GM18507 (cell line): ENCODE data around the gene POC1B.

Experiments
- DNase-seq: peaks from one replicate; pipeline ENCODE4 v3.0.0; 2011; ENCODE audit warnings: low read depth; ENCODE audit not compliant: insufficient read length; ENCODE audit errors: extremely low spot score
- FAIRE-seq: peaks from 2 replicates; lab custom pipeline; 2011; peaks lifted over from hg19 to GRCh38; lab: Jason Lieb, UNC

Gene POC1B

DNA sequence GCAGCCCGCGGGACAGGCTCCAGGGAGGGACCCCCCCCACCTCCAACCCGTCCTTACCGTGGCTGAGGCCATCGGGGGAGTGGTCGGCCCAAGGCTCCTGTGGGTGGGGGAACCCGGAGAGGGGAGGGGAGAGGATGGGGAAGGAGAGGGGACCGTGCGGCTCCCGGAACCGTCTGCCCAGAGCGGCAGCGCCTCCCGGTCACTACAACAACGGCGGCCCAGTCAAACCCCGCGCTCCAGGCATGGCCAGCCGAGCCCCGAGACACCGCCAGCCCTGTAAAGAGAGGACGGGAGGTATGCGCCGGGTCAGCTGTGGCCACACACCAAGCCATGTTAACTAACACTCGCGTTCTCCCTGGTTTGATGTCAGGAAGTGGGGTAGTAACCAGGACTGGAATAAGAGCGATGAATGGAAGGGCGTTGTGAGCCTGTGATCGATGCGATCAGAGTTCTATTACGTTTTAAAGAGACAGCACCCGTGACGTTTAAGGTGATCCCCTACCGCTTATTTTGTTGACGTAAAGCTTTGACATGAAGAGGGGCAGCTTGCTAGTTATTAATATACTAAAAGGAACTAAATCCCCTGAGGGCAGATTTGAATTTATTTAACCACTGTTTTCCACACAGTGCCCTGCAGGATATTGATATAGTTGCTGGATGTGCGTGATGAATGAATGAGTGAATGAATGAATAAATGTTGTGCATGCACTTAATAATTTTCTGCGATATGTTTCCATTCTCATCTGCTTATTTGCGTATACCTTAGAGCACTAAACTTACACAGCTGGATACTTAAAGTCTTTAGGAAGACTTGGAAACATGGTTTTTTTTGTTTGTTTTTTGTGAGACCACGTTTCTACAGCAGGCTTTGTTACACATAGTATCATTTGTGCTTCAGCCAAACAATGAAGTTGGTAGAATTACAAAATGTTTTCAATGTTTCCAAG, at the start of gene POC1B:
TSS of gene POC1B (minus strand) at position 224 of the 947 bp plus-strand sequence. CDS start at position 72, 152 bp downstream.
- DNase-seq (peak; percentile 71), FAIRE-seq (peak; percentile 67)

DNA sequence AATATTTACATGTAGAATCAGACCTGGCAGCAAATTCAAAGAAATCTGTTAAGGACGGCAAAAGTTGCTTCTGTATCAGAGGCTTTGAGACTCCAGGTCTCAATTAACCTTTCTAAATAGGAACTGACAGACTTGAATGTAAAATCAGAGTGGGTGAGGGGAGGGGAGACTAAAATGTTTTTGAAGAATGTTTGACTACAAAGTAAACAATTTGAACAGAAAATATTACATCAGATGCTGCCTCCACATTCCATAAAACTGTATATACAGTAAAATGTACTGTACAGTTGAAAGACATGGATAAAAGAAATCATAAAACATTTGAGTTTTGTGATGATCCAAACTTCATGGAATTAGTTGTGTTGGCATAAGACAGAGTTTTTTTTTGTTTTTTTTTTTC, 49.5 kb upstream of the POC1B start:
- DNase-seq = no peak
- no peak for FAIRE-seq

- FAIRE-seq (no peak), DNase-seq (no peak)
Measured at GRCh38 chr12:89574736-89575208, 48.9 kb upstream of the POC1B start.

DNA sequence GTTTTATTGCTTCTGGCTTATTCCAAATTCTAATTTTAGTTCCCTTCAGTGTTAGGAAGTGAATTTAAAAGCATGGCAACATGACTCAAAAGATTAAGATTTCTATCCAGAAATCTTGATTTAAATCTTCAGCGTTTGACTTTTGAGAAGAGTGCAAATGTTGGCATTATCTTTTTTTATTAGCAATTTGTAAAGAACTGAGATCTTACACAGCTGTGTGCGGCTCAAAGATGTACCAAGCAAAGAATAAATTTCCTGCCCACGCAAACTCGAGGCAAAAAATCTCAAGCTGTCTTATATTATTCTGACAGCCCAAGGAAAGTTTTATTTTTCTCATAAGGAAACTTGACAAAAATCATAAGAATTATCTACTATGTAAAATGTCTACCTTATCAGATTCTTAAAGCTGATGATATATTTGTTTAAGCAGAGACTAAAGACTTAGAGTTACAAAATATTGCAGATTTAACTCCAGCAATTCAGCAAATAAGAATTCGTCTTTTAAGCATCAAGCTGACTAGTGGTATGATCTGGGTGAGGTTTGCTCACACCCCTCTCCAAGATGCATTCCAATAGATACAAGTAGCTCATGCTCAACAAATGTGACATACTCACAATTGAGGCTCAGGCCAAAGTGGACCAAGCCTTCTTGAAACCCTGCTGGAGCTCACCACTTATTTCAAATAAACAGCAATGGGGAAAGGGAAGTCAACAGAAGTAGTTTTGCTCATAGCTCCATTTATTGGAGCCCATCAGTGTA, 47.4 kb upstream of the POC1B start:
- no peak for DNase-seq
- no peak for FAIRE-seq

DNA sequence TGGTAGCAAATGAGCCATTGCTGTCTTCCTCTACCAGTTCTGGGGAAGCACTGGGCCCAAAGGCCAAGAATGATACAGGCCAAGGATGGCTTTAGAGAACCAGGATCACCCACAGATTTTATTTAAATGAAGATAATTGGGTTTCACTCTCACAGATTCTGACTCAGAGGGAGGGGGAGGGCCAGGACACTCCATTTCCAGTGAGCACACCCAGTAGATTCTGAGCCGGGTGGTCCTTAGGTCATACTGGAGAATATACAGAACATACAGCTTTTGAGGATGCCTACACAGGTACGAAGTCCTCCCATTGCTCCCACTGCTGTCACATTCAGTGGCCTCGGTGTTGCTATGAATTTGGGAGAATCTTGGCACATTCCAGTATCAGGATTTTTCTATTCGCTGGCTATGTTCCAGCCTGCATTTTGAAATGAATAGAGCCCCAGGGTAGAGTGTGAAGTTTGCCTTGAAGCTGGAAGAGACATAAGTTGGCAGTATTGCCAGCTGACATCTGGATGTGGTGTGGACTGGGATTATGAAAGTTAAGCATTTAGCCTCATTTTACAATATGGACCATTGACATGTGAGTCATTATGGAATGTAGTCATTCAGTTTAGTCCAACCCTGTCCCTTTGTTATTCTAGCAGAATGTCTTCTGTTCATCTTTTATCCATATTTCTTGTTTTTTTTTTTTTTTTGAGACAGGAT, 45.8 kb upstream of the POC1B start:
- FAIRE-seq (no peak), DNase-seq (no peak)

DNA sequence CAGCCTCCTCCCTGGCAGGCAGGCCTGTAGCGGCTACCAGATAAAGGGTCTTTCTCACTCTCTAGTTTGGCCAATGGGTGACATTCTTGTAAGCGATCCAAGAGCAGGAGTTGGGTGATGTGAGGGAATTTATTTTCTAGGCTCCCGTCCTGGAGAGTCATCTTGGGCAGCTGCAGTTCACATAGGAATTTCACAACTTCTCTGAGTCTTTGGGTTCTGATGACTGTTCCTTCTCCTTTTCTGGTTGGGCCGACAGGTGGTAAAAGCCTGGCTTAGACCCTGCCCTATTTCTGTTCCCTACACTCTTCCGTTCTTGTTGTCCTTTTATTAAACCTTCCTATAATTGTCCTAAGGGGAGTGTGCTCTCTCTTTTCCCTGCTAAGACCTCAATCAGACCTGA, 42.6 kb upstream of the POC1B start:
- DNase-seq (no peak), FAIRE-seq (no peak)

- FAIRE-seq (no peak), DNase-seq (no peak)
Measured at GRCh38 chr12:89567691-89568239, 41.9 kb upstream of the POC1B start.

DNA sequence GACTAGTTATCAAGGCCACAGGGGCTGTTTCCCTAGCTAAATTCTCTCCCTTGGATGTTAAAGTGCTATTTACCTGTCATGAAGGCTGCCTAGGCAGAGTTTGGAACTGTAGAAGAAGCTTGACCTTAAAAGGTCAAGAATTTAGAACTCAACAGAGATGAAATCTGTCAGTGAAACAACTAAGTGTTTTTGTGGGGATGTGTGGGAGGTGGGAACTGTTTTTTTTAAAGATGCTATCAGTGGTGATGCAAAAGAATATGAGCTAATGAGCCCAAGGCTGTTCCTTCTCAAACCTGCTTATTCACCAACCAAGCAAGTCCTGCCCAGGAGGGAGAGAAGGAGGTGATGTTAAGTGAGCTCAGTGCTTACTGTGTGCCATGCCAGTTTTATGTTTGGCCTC, 40.8 kb upstream of the POC1B start:
- DNase-seq (no peak), FAIRE-seq (no peak)

- no peak for FAIRE-seq
Measured at GRCh38 chr12:89565002-89565401, 39.2 kb upstream of the POC1B start.

DNA sequence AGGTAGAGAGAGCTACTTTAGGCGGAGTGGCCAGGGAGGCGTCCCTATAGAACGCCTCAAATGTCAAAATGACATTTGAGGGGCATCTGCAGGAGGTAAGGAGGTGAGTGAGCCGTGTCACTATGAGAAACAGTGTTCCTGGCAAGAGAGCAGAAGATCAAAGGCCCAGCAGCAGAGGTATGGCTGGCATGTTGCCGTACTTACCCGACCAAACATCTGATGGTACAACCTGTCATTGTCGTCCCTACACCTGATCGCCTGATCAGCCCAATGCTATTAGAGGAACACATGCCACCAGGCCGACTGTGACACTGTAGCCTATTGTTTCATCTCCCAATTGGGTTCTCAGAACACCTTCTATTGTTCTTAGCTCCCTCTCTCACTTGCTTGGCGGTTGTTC, 33.9 kb upstream of the POC1B start:
- DNase-seq = no peak
- no peak for FAIRE-seq

More at GRCh38 chr12:89565002-89565401, 39.2 kb upstream of the POC1B start:
- no peak for DNase-seq

GRCh38 chr12:89556976-89557375, 31.1 kb upstream of the POC1B start:
- FAIRE-seq = no peak
- DNase-seq = no peak

GRCh38 chr12:89552376-89552775, 26.5 kb upstream of the POC1B start:
- no peak for FAIRE-seq
- DNase-seq = no peak

DNA sequence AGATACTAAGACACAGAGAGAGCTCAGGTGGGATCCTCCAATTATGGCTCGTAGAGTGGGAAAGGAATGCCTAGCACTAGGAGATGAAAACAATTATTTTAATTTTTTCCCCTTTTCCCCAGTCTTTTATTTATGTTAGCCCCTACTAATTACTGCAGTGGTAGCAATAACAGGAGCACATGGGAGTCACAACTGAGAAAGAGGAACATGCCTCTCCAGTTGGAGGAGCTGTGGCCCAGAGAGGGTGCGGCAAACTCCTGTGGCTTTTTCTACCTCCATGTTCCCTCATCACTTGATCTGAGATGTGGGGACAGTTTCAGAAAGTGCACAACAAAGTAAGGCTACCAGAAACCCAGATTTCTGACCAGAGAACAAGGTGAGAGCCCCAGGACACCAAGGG, 25.9 kb upstream of the POC1B start:
- no peak for DNase-seq
- FAIRE-seq = no peak

GRCh38 chr12:89547101-89547500, 21.3 kb upstream of the POC1B start:
- FAIRE-seq (no peak), DNase-seq (no peak)

GRCh38 chr12:89546151-89546550, 20.3 kb upstream of the POC1B start:
- DNase-seq (no peak), FAIRE-seq (no peak)

DNA sequence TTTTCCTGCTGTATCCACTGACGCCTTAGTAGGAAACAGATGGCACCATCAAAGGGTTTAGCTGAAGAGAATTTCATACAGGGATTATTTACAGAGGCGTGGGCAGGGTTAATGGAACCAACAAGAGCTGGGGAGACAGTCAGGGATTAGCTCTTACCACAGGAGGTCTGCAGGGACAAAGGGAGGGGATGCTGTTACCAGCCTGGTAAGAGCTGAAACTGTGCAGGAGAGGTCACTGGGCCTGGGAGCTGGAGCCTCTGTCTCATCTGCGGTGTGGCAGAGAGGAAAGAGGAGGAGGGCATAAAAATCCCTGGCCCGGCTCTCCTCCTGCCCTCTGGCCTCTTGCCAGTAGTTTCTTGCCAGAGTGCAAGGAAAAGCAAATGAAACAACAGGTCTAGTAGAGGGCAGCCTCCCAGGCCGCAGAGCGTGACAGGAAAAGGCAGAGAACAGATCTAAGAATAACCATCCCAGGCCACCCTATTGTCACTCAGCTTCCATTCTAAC, 18.9 kb upstream of the POC1B start:
- FAIRE-seq = no peak
- DNase-seq = no peak

GRCh38 chr12:89544022-89544421, 18.2 kb upstream of the POC1B start:
- DNase-seq = no peak
- no peak for FAIRE-seq

- FAIRE-seq = peak; percentile 66
- peak; percentile 18 for DNase-seq
Measured at GRCh38 chr12:89542912-89543592, 17.2 kb upstream of the POC1B start.

GRCh38 chr12:89542236-89542635, 16.4 kb upstream of the POC1B start:
- FAIRE-seq = no peak
- no peak for DNase-seq
